Ovary (tissue), 9 donors: Measurements from ENCODE around the gene MAPK8. TPM values are rescaled to one million over a fixed set of nuclear protein-coding genes. Genes with fewer than 3 reads are reported as not detected.
A peak's percentile ranks its signal among the peaks of the same experiment; 100 is the strongest.

Source experiments
- DNase-seq, 5 donors: peaks; one replicate each; pipeline ENCODE4 v3.0.0-alpha.2; 2019 to 2020
- H3K27ac ChIP-seq, 2 donors: fragments of 200-600 bp; one replicate each; pipeline versions ENCODE4 v1.5.1 to v1.8.0; 2019 to 2022
- H3K27me3 ChIP-seq: fragments of 200-600 bp; one replicate; pipeline ENCODE4 v1.8.0; 2022
- H3K36me3 ChIP-seq: fragments of 200-600 bp; sonication (generic); one replicate; pipeline ENCODE4 v1.5.1; 2019
- H3K4me1 ChIP-seq: one replicate; pipeline ENCODE4 v1.8.1; 2013; ENCODE audit warnings: mild to moderate bottlenecking, moderate library complexity; ENCODE audit not compliant: insufficient read depth
- H3K4me3 ChIP-seq: fragments of 200-600 bp; sonication (generic); one replicate; pipeline ENCODE4 v1.5.1; 2017
- H3K9me3 ChIP-seq, 2 donors: fragments of 200-600 bp in 1 of 2; sonication (generic) in 1 of 2; one replicate each; pipeline versions ENCODE4 v1.5.1 to v1.8.1; 2013 to 2019; ENCODE audit warnings: mild to moderate bottlenecking in 1 of 2, moderate library complexity in 1 of 2
- EP300 ChIP-seq: sonication (generic); formaldehyde crosslinking; IDR thresholded peaks from one replicate; pipeline ENCODE4 v1.6.1; 2017; ENCODE audit warnings: antibody characterized with exemption
- POLR2A ChIP-seq: fragments of 450-650 bp; IDR thresholded peaks from one replicate; pipeline ENCODE4 v1.6.1; 2017; ENCODE audit warnings: antibody characterized with exemption, mild to moderate bottlenecking, moderate library complexity
- WGBS, 3 donors: extraction: QIAGEN DNeasy Blood & Tissue Kit in 1 of 3; methylation state at CpG; one replicate each; pipeline versions ENCODE4 v1.1.5 to v1.1.7; 2013 to 2017; 5-methylcytosine and 5-hydroxymethylcytosine counted together
- intact Hi-C, 4 donors: fragments of 100-400 bp; cut with DNase I; formaldehyde crosslinking; loops; one replicate each; pipeline versions ENCODE4 v1.11.0 to v1.15.1; 2022 to 2023
- polyA plus RNA-seq, 2 donors: library from polyadenylated mRNA; stranded (reverse); fragments of 200-250 nt in 1 of 2; fragments of 350-450 nt in 1 of 2; fragmentation: Illumina TruSeq in 1 of 2; extraction: RNeasy Lipid Tissue Mini Kit (QIAGEN cat#74804) in 1 of 2; gene quantifications; one replicate each; pipeline ENCODE4 v1.2.3, GENCODE V29; 2013 to 2014
- total RNA-seq, 7 donors: library from RNA; depleted of rRNA in 2 of 7; stranded (reverse); fragments of >200 nt in 2 of 7; fragmentation: NEBNext Ultra II Directional in 3 of 7; extraction: Animal tissue kit (Norgen Biotek cat#: 25700) in 3 of 7; gene quantifications; one replicate each; pipeline versions ENCODE4 v1.1.0 to v1.2.4, GENCODE V29; 2016 to 2023
- TF ChIP-seq, protein P1 (sequence below), 3 donors: fragments of 450-650 bp in 2 of 3; fragments of 200-600 bp in 1 of 3; IDR thresholded peaks; one replicate each; pipeline versions ENCODE4 v1.5.1 to v1.8.0; 2016 to 2022; ENCODE audit warnings: antibody characterized with exemption in 3 of 3, mild to moderate bottlenecking in 1 of 3
- donor health status: DM: no; HTN: no; CAD: no; lungs with moderate emphysema.
- donor health status: DM: no; HTN: no; CAD: no.
- donor health status: Bipolar disorder and iron deficiency.
- donor health status: DM: yes; HTN: yes; CAD: no.
- donor health status: DM: no; HTN: no; CAD: no.
- donor health status: DM: yes; HTN: yes; CAD: no.

Gene MAPK8
- total and polyA plus RNA-seq, 9 donors, result 21.9 to 110 (median 68.6) TPM

DNA sequence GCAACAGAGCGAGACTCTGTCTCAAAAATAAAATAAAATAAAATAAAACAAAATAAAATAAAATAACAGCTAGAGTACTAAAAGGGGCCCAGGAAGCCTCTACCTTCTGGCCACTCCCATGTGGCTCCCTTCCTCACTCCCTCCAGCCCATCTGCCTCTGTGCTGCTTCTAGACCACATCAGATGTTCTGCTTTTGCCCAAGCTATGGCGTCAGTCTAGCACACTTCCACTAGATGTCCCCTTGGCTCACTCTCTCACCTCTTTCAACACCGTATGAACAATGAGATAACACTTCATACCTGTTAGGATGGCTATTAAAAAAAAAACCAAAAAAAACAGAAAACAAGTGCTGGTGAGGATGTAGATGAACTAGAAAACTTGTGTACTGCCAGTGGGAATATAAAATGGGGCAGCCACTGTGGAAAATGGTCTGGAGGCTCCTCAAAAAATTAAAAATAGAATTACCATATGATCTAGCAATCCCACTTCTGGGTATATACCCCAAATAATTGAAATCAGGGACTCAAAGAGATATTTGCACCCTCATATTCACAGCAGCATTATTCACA, 166.1 kb downstream of the MAPK8 start:
- Histone ChIP-seq H3K27me3 (no peaks in the 10 kb centered on the region), H3K36me3 (no peaks in the 10 kb centered on the region), H3K4me1 (peaks cover 19% of the 10 kb centered on the region), H3K27ac (no peak overlapping the region), H3K9me3 (no peaks in the 10 kb centered on the region), H3K4me3 (no peak overlapping the region)
- DNase-seq, result no peak
- TF ChIP-seq EP300 (no peak), POLR2A (no peak)
- TF ChIP-seq, protein P1, sequence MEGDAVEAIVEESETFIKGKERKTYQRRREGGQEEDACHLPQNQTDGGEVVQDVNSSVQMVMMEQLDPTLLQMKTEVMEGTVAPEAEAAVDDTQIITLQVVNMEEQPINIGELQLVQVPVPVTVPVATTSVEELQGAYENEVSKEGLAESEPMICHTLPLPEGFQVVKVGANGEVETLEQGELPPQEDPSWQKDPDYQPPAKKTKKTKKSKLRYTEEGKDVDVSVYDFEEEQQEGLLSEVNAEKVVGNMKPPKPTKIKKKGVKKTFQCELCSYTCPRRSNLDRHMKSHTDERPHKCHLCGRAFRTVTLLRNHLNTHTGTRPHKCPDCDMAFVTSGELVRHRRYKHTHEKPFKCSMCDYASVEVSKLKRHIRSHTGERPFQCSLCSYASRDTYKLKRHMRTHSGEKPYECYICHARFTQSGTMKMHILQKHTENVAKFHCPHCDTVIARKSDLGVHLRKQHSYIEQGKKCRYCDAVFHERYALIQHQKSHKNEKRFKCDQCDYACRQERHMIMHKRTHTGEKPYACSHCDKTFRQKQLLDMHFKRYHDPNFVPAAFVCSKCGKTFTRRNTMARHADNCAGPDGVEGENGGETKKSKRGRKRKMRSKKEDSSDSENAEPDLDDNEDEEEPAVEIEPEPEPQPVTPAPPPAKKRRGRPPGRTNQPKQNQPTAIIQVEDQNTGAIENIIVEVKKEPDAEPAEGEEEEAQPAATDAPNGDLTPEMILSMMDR (IDR thresholded peaks at IDR 0.05), result no peak
- intact Hi-C loops, result no loop called here
- WGBS, 3 donors, result 64 to 66% (median 64%) methylated on average over 3 of the region's 3 CpGs

DNA sequence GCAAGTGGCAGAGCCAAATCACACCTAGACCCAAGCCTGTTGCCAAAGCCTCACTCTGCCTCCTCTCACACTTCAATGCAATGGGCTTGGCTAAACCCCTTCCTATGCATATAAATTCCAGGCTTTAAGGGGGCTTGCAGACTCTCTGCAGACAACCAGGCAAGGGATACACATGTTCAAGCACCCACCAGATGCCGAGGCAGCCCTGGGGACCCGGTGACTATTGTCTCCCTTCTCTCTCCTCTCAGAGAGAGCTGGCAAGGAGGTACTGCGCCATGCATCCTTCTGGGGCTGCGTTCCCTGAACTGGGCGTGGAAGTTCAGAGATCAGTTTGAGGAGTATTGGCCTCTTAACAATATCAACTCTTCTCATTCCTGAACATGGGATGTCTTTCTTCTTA, 167.2 kb downstream of the MAPK8 start:
- peak in 1 of 5 donors; percentile 3 for DNase-seq
- H3K4me1 ChIP-seq, result peaks cover 14% of the 10 kb centered on the region
- intact Hi-C loops, result no loop called here
- H3K27me3 ChIP-seq, result no peaks in the 10 kb centered on the region
- WGBS, 3 donors, result 95 to 97% (median 95%) methylated on average over 5 of the region's 5 CpGs
- no peaks in the 10 kb centered on the region for H3K9me3 ChIP-seq
- no peak overlapping the region for H3K4me3 ChIP-seq
- H3K27ac ChIP-seq, result no peak overlapping the region
- TF ChIP-seq POLR2A (no peak), EP300 (no peak)
- TF ChIP-seq, protein P1 (IDR thresholded peaks at IDR 0.05), result no peak
- no peaks in the 10 kb centered on the region for H3K36me3 ChIP-seq

GRCh38 chr10:48474765-48475365, 168.4 kb downstream of the MAPK8 start:
- DNase-seq, result peak in 1 of 5 donors; percentile 3
- intact Hi-C loops, result no loop called here
- peaks cover 10% of the 10 kb centered on the region for H3K4me1 ChIP-seq
- TF ChIP-seq POLR2A (no peak), EP300 (no peak)
- TF ChIP-seq, protein P1 (IDR thresholded peaks at IDR 0.05), result no peak
- no peaks in the 10 kb centered on the region for H3K9me3 ChIP-seq
- H3K27me3 ChIP-seq, result no peaks in the 10 kb centered on the region
- H3K27ac ChIP-seq, result no peak overlapping the region
- no peak overlapping the region for H3K4me3 ChIP-seq
- 96 to 100% (median 99%) methylated on average over 3 of the region's 3 CpGs for WGBS, 3 donors
- H3K36me3 ChIP-seq, result no peaks in the 10 kb centered on the region

DNA sequence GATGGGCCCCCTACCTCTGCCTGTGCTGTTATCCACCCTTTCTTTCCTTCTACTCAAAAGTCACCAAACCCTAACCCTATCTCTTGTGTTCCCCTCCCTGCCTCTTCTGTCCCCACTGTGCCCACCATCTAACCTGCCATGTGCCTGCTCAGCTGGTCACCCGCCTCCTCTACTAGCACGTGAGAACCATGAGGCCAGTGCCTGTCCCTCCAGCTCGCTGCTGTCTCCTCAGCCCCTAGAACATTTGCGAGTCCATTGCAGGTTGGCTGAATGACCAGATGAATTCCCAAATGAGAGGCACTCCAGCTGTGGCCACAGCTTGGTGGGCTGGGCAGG, 169.4 kb downstream of the MAPK8 start:
- peak in 1 of 5 donors; percentile 15 for DNase-seq
- 85 to 89% (median 89%) methylated on average over 4 of the region's 4 CpGs for WGBS, 3 donors
- Histone ChIP-seq H3K27ac (no peak overlapping the region), H3K36me3 (no peaks in the 10 kb centered on the region), H3K9me3 (no peaks in the 10 kb centered on the region), H3K27me3 (no peaks in the 10 kb centered on the region), H3K4me3 (no peak overlapping the region), H3K4me1 (peaks cover 2% of the 10 kb centered on the region)
- TF ChIP-seq POLR2A, result no peak
- TF ChIP-seq, protein P1 (IDR thresholded peaks at IDR 0.05), result no peak
- intact Hi-C loops, result no loop called here
